Fibroblast of pulmonary artery (primary cell): ENCODE results near the gene TICRR.
A peak's percentile ranks its signal among the peaks of the same experiment; 100 is the strongest.

ENCODE experiments used
- DNase-seq: peaks from one replicate; pipeline ENCODE4 v3.0.0-alpha.2; 2010; ENCODE audit warnings: low read depth
- H3K4me3 ChIP-seq: replicated peaks from 2 replicates; pipeline ENCODE4 v1.5.1; 2011; ENCODE audit warnings: low read depth, mild to moderate bottlenecking, control low read depth, low read length, moderate library complexity
- CTCF ChIP-seq: IDR thresholded peaks from 2 replicates; pipeline ENCODE4 v1.5.1; 2011; ENCODE audit warnings: mild to moderate bottlenecking, control low read depth, low read length, inconsistent platforms; ENCODE audit errors: missing control alignments

Gene TICRR

GRCh38 chr15:89586651-89587050, 11.4 kb downstream of the TICRR start:
- H3K4me3 ChIP-seq: no peak overlapping the region
- TF ChIP-seq CTCF: no peak
- no peak for DNase-seq

- no peak for TF ChIP-seq CTCF
- H3K4me3 ChIP-seq: no peak overlapping the region
- DNase-seq: peak; percentile 62
Observed at GRCh38 chr15:89587955-89588354, 12.7 kb downstream of the TICRR start.

GRCh38 chr15:89591834-89592233, 16.6 kb downstream of the TICRR start:
- DNase-seq: peak; percentile 27
- no peak overlapping the region for H3K4me3 ChIP-seq
- no peak for TF ChIP-seq CTCF

- H3K4me3 ChIP-seq: no peak overlapping the region
- TF ChIP-seq CTCF: no peak
- no peak for DNase-seq
Observed at GRCh38 chr15:89593018-89593417, 17.7 kb downstream of the TICRR start.

- TF ChIP-seq CTCF: no peak
- no peak overlapping the region for H3K4me3 ChIP-seq
- no peak for DNase-seq
Observed at GRCh38 chr15:89599021-89599420, 23.8 kb downstream of the TICRR start.

- no peak overlapping the region for H3K4me3 ChIP-seq
- no peak for TF ChIP-seq CTCF
- no peak for DNase-seq
Observed at GRCh38 chr15:89611317-89611716, 36.0 kb downstream of the TICRR start.

- DNase-seq: no peak
- TF ChIP-seq CTCF: no peak
Observed at GRCh38 chr15:89613031-89613430, 37.8 kb downstream of the TICRR start.

More at GRCh38 chr15:89613031-89613430, 37.8 kb downstream of the TICRR start:
- no peak overlapping the region for H3K4me3 ChIP-seq
